NCI-H748 (cell line): ENCODE measurements around the gene MAP7.
"Not testable (repeated sequence)": the region's sequence is repeated elsewhere in the genome, so short reads cannot be mapped to it uniquely, and the experiment has no call there.

Experiments
- DNase-seq: peaks from one replicate; lab custom pipeline; 2025; ENCODE audit not compliant: unreplicated experiment; lab: John Stamatoyannopoulos, UW

Gene MAP7

DNA sequence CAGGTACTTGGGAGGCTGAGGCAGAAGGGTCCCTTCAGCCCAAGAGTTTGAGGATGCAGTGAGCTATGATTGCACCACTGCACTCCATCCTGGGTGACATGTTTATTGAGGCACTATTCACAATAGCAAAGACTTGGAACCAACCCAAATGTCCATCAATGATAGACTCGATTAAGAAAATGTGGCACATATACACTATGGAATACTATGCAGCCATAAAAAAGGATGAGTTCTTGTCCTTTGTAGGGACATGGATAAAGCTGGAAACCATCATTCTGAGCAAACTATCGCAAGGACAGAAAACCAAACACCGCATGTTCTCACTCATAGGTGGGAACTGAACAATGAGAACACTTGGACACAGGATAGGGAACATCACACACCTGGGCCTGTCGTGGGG is 149.0 kb downstream of the MAP7 start:
- DNase-seq = not testable (repeated sequence)

DNA sequence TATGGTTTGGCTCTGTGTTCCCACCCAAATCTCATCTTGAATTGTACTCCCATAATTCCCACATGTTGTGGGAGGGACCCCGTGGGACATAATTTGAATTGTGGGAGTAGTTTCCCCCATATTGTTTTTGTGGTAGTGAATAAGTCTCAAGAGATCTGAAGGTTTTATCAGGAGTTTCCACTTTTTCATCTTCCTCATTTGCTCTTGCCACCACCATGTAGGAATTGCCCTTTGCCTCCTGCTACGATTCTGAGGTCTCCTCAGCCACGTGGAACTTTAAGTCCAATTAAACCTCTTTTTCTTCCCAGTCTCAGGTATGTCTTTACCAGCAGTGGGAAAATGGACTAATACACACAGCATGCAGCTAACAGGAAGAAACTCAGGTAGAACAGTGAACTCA is 151.8 kb downstream of the MAP7 start:
- no peak for DNase-seq

DNA sequence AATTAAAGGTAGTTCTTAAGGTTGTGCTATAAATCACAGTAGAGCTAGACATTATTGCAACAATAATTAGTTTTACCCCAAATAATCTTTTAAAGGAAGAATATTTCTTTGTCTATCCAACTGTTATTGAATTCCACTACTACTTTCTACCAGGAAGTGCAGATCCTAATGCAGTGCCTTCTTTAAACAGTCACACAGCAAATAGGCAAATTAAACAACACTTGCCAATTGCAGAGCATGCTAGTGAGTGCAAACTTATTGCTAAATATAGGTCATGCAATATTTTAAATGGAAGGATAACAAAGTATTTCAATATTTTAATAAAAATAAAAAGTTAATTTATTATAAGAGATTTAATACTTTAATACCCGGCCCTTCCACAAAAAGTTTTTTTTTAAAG is 153.3 kb downstream of the MAP7 start:
- DNase-seq = no peak

DNA sequence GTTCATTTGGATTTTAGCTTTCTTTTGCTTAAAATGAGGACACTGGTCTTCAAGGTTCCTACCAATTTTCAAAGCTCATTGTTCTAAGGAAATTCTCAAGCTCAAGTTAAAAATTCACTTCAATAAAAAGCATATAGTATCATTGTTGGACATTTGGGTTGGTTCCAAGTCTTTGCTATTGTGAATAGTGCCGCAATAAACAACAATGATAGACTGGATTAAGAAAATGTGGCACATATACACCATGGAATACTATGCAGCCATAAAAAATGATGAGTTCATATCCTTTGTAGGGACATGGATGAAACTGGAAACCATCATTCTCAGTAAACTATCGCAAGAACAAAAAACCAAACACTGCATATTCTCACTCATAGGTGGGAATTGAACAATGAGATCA is 159.3 kb downstream of the MAP7 start:
- not testable (repeated sequence) for DNase-seq

DNA sequence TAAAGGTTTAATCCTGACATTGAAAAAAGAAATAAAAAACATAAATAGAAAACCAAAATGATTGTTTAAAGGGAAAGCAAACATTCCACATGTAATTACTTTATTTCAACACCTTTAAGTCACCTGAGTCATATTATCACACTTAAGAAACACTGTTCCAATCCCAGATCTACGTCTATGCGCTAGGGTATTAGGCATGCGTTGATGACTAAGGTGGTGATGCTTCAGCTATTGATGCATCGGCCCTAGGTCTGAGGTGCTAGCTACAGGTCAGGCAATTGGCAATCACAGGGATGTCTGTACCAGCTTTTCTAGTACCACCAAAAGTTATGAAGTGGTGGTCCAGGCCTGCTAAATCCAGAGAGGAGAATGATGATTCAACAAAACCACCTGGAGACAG is 162.9 kb downstream of the MAP7 start:
- no peak for DNase-seq

DNA sequence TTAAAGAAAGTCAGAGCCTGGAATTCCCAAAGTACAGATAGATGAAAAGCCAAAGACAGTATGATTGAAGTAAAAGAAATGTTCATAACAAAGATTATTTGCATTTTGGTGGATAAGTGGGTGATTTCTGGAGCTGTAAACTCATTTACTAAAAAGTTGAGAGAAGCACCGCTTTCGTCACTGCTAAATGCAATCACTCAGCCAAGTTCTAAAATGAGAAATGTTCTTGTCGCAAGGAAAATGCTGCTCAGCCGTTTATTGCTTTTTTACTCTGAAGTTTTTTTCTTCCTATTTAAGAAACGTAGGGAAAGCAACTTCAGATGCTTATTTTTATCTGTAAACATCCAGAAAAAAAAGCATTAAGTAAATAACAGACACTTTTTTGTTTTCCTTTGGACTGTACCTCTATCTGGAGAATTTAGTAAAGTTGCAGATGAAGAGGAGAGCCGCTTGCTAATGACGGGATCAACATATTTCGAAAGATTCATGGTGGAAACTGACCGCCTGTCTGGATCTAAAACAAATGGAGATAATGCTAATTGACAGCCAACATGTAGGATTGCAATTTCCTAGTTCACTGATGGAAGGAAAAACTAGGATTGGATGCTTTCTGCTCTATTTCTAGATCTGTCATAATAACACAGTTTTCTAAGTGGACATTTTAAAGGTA is 166.8 kb downstream of the MAP7 start:
- DNase-seq = no peak

DNA sequence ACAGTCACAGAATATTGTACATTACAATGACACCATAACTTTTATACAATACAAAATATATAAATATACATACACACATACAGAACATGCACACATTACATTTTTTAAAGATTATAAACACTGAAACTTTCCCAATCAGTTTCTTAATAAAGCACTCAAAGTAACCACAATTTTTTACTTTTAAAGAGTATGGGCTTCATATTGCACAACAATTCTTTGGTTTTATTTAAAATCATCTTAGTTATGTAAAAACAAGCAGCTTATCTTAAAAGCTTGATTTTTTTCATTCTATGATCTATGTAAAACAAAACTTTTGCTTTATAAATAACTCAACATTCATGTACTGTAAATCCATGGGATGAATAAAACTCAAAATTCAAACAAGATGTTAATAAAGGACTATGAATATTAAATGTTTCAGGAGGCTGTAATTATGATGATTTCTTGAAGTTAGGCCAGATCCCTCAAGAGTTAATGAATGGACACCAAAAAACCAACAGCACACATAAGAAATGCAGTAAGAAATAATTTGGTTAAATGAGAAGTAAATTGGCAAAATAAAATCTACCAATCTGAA is 167.5 kb downstream of the MAP7 start:
- DNase-seq = no peak

DNA sequence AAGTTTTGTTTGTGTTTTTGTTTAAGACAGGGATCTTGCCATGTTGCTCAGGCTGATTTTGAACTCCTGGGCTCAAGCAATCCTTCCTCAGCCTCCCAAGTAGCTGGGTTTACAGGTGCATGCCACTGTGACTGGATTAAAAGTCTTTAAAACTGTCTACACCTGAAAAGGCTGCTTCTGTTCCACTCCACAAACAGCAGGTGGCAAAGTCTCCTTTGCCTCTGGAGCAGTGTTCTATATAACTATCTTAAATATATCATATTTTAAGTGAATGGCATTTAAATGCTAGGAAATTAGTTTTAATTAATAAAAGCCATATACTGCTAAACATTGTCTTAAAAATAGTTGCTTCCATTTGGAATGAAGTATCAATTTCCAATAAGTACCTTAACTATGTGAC is 171.3 kb downstream of the MAP7 start:
- no peak for DNase-seq

DNA sequence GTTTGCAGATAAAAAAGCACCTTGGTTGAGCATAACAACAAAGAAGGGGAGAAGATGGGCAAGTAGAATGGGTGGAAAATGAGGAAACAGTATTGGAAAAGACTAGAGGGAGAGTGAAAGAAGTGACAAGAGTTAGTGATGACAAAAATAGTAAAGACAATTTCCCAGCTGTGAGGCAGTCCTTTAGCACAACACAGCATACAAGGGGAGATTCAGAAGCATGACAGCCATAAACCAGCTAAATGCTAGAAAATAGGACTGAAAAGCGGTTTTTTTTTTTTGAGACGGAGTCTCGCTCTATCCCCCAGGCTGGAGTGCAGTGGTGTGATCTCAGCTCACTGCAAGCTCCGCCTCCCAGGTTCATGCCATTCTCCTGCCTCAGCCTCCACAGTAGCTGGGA is 174.4 kb downstream of the MAP7 start:
- DNase-seq = not testable (repeated sequence)

DNA sequence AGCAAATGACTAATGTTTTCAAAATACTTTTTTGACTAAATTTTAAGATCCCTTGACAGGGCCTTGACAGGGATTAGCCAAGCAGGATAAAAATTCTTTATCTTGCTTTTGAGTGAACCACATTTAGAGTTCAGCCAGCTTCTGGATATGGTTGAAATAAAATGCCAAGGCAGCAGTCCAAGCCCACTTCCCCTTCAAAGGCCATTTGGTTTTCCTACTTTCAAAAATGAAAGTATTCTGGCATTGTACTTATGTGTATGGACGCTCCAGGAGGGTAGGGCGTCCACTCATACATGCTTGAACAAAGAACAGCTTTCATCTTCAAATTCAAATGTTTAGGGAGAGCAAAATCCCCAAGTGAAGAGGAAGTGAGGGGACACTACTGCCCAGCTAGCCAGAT is 178.3 kb downstream of the MAP7 start:
- no peak for DNase-seq

DNA sequence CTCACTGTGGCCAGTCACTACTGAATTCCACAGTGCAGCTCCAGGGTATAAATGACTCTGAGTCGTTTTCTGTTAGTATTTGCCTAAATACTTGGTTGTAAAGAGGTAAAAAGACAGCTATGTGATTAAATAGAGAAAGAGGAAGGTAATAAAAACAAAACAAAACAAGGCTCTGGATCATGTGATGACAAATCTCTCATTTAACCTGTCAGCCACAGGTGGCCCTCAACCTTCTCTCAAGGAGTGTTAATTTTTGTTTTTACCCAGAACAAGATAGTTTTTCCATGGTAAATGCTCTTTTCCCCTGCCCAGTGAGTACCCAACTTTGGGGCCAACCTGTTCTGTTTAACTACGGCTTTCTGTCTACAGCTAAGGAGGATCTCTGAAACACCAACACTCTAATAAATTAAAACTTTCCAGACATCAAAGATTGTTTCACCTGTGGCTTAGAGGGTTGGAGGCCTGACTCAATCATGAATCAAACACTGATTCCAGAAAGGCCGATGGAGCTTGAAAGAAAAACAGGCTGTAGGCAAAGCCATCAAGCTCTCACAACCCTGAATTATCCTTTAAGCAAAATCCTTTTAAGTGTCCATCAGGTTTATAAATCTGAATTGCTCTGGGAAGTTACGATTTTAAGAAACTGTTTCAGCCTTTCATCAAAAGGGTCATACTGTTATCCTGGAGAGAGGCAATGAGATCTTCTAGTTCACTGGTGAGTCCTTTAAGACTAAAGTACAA is 179.1 kb downstream of the MAP7 start:
- DNase-seq = no peak

DNA sequence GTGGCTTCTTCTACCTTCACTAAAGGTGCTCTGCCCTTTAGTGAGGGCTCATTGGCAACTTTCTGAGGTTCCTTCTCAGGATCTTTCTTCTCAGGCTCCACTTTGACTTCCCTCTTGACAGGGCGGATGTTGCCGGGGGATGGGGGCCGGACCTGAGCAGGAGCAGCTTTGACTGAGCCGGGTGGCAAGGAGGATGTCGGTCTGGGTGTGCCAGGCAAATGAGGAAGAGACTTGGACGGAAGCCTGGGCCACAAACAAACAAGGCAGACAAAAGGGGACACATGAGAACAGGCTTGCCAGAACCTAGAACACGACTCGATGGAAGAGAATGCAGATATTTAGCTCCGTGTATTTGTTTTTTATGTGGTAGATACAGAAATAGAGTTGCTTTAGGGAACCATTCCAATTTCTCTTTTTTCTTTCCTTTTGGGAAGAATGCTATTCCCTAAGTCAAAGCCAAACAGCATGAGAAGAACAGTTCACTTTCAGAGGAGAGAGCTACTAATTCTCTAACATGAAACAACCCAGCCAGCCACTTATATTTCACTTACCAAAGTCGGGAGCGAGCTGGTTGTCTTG is 184.4 kb downstream of the MAP7 start:
- DNase-seq = no peak

DNA sequence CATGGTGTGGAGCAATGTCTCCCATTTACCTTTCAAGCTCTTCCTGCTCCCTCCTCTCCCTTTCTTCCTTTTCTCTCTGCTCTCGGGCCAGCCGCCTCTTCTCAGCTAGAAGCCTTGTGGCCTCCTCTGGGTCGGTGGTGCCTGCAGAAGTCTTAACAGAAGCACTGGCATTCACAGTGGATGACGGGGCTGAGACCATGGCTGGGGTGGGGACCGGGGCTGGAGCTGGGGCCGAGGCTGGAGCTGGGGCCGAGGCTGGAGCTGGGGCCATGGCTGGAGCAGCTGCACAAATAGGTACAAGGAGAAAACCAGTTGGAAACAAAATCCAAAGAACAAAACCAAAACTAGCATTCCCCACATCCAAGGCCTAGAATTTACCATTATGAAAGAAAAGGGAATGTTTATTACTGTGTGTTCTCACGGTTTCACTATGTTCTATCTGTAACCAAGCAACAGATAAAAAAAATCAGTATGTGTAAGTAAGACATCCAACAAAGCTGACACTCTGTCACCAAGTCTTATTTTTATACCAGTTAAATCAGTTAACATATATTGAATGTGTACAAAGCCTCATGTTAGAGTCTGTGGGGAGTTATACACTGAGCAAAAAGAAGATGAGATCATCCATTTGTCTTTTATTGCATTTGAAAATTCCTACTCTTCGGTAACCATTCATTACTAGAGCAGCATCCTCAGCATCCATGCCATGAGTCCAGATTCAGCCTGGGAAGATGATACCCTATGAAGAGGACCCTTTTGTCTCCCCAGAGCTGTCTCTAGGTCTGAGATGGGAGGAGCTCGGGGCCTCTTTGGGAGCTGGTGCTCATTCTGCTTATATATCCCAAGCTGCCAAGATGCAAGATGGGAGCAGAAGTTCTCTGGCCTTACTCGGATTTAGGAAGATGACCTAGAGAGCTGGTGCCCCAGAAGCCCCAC is 187.5 kb downstream of the MAP7 start:
- DNase-seq = no peak

DNA sequence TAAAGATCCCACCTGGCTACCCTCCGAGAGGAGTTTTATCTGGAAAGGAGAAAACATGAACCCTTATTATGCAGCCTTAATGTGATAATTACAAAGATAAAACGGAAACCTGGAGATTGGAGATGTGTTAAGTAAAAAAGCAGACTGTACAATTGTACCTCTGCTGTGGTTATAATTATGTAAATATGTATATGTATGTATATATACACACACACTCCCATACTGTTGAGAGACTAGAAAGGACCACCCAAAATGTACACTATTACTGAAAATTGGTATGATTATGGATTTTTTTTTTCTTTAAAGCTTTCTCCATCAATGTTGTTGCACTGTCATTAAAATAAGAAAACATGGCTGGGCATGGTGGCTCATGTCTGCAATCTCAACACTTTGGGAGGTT is 188.4 kb downstream of the MAP7 start:
- DNase-seq = no peak

DNA sequence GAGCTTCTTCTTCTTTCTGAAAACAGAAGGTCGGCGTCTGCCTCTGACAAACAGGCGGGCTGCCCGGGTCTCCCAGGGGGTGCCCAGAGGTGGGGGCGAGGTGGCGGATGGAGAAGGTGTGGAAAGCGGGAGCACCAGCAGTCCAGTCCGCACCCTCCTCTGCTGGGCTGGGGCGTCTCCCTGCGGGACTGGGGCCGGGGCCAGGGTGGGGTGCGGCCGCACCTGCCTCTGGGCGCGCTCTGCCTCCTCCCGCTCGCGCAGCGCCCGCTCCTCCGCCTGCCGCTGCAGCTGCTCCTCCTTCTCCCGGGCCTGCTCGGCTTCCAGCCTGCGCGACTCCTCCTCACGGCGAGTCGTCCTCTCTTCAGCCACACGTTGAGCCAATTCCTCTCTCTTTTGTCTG is 189.4 kb downstream of the MAP7 start:
- no peak for DNase-seq

DNA sequence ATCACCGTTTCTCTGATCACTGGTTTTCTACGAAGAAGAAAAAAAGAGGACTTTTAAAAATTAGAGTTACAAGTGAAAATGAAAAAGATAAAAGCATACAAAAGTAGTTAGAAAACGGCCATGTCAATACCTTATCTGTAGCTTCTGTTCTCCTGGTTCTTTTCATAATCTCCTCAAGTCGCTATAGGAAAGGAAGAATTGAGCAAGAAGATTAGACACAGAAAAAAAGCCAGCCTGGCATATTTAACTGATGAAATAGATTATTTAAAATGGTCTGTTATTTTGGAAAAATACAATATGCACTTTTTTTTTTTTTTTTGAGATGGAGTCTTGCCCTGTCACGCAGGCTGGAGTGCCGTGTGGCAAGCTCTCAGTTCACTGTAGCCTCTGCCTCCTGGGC is 190.4 kb downstream of the MAP7 start:
- no peak for DNase-seq

DNA sequence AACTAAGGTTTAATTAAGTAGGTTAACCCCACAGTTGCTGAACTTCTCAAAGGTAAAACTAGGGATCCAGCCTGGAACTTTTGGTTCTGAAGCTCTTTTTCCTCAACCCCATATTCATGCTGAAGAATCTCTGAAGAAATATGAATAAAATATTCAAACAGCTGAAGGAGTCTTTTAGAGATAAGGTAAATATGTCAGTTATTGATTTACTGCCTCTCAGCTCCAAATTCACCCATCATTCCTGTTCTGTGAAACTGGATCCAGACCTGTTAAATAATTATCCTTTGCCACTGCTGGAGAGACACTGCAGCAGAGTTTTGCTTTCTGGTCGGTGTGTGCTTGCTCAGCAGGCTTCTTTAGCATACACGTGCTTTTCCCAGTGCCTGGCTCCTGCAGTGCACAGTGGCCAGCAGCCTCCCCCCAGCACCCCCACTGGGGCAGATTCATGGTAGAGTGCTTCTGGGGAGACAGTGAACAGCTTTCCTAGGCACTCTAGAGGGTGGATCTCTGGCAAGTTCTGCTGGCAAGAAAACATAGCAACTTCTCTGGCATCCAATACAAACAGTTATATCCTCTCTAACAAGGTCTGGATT is 198.6 kb downstream of the MAP7 start:
- no peak for DNase-seq

DNA sequence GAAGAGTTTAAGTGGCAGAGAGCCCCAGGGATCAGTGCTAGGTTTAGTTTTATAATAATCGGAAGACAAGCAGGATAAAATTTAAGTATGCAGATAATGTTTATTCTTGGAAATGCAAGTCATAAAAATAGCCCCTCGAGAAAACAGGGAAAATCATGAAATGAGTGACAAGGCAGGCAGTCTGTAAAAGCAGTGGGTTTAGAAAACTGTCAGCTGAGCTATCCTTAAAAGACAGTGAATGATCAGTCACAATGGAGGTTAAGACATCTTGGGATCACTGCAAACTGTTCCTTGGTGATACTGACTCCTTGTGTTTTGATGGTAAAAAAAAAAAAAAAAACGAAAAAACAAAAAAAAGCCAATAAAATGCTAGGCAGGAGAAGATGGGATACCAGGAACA is 199.3 kb downstream of the MAP7 start:
- no peak for DNase-seq

DNA sequence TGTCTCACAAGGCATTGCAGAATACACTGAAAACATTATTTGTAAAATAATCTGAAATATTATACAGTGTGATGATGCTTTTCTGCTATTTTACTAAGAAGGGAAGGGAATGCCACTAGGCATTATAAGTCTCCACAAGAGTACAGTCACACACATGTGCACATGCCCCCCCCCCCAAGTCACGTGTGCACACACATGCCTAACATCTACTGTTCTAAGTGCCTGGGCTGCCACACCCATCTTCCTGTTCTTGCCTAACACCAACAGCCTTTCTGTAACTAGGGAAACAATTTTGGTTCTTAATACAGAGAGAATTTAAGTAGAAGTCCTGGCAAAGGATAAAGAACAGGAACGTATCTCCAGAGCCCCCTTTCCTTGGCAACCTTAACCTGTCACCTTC is 202.4 kb downstream of the MAP7 start:
- DNase-seq = no peak

DNA sequence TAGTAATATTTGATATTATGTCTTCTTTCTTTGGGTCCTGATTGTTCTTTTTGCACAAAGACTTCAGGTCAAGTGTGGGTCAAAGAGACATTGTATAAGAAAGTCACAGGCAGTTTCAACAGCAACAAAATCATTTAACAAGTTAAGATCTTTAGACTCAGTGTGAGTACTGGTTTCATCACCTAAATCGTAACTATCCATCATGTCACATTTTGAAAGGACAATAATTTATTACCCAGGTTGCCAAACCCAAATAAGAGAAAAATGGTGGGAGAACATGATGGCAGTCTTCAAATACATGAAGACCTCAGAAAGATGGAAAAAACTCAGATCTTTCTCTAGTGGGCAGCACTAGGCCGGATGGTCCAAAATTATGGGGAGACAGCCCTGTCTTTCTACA is 205.1 kb downstream of the MAP7 start:
- DNase-seq = no peak

DNA sequence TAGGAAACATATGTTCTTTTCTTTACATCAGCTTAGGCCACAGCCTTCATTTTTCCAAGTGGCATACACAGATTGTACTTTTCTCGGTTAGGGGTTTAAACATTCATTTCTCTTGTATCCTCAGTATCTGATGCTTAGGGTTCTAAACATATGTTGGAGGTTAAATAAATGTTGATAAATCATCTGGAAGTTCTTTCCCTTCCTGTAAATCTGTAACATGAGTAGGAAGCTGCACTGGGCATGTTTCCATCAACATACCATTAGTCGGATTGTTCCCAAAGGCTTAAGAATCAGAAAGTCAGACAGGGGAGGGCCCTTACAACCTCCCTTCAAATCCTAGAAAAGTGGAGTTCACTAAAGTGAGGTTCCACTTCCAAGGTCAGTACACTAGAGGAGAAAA is 205.8 kb downstream of the MAP7 start:
- no peak for DNase-seq
